ENCODE results near the gene LIMK2. TPM values are rescaled to one million over a fixed set of nuclear protein-coding genes. Genes with fewer than 3 reads are reported as not detected.
A peak's percentile ranks its signal among the peaks of the same experiment; 100 is the strongest.
"Not testable (repeated sequence)": the region's sequence is repeated elsewhere in the genome, so short reads cannot be mapped to it uniquely, and the experiment has no call there.

The LIMK2 gene
- total RNA-seq, 1 experiment from 2014 or later = 13.2 TPM

- H3K4me3 ChIP-seq (ENCODE audit: low read length) = 0 out of 2 replicates have a peak overlapping the region, but pooled peaks have one; percentile 13
- peak; percentile 68 for DNase-seq
- no TSS peak for BruUV-seq (replicated peaks)
These were observed 32.2 kb downstream of the LIMK2 start for GRCh38 chr22:31244046-31244942.

GRCh38 chr22:31244943-31245451, 32.9 kb downstream of the LIMK2 start:
- Histone ChIP-seq H3K79me2 (ENCODE audit: low read length) (no peaks in the 10 kb centered on the region), H3K36me3 (ENCODE audit: low read depth, low read length) (no peaks in the 10 kb centered on the region), H3K9ac (ENCODE audit: low read length) (no peak overlapping the region), H3K9me2 (replicated peaks; ENCODE audit: low read length) (no peaks in the 10 kb centered on the region), H4K20me1 (ENCODE audit: low read length) (no peaks in the 10 kb centered on the region), H3K4me1 (ENCODE audit: insufficient read depth, low read length) (peaks cover 24% of the 10 kb centered on the region), H2AFZ (ENCODE audit: low read length) (no peak overlapping the region), H3K4me3 (ENCODE audit: low read length) (no peak overlapping the region), H3K4me2 (ENCODE audit: low read length) (no peak overlapping the region), H3K9me3 (ENCODE audit: low read length) (no peaks in the 10 kb centered on the region), H3K27me3 (ENCODE audit: low read length) (no peaks in the 10 kb centered on the region), H3F3A (ENCODE audit: low read length, unreplicated experiment) (no peaks in the 10 kb centered on the region), H3K27ac (ENCODE audit: low read length) (no peak overlapping the region)
- ATAC-seq (no peak), DNase-seq (no peak)
- intact Hi-C loops (cut with micrococcal nuclease) = no loop called here
- ChIA-PET CTCF (interaction anchor here (0.7 kb wide), 1 partner anchor 83 kb away, joined by 4 read pairs; no protein-coding TSS in a partner anchor), POLR2A (ENCODE audit: unreplicated experiment) (no interaction called here)
- TF ChIP-seq EZH2phosphoT487 (IDR thresholded peaks at IDR 0.05; ENCODE audit: borderline replicate concordance, low read length) = no peak
- no peak for TF ChIP-seq CTCF (conservative IDR thresholded peaks at IDR 0.05; ENCODE audit: low read depth, low read length)
- TF ChIP-seq EZH2 (IDR thresholded peaks at IDR 0.05; ENCODE audit: low read length, unreplicated experiment) = no peak
- no TSS peak for BruUV-seq (replicated peaks)

More at GRCh38 chr22:31244046-31244942, 32.2 kb downstream of the LIMK2 start:
- H3K4me1 ChIP-seq (ENCODE audit: insufficient read depth, low read length) = peaks cover 24% of the 10 kb centered on the region
- H3K9me3 ChIP-seq (ENCODE audit: low read length) = no peaks in the 10 kb centered on the region
- H3F3A ChIP-seq (ENCODE audit: low read length, unreplicated experiment) = no peaks in the 10 kb centered on the region
- H3K4me2 ChIP-seq (ENCODE audit: low read length) = peak overlapping the region; percentile 57
- H3K36me3 ChIP-seq (ENCODE audit: low read depth, low read length) = no peaks in the 10 kb centered on the region
- H3K9me2 ChIP-seq (replicated peaks; ENCODE audit: low read length) = no peaks in the 10 kb centered on the region
- no peaks in the 10 kb centered on the region for H4K20me1 ChIP-seq (ENCODE audit: low read length)
- H3K9ac ChIP-seq (ENCODE audit: low read length) = no peak overlapping the region
- intact Hi-C loops (cut with micrococcal nuclease) = no loop called here
- ChIA-PET CTCF (interaction anchor here (0.5 kb wide), 1 partner anchor 55 kb away, joined by 3 read pairs; no protein-coding TSS in a partner anchor), POLR2A (ENCODE audit: unreplicated experiment) (no interaction called here)
- ATAC-seq = peak; percentile 83
- H2AFZ ChIP-seq (ENCODE audit: low read length) = no peak overlapping the region
- H3K79me2 ChIP-seq (ENCODE audit: low read length) = no peaks in the 10 kb centered on the region
- no peaks in the 10 kb centered on the region for H3K27me3 ChIP-seq (ENCODE audit: low read length)
- peak overlapping the region; percentile 45; the same call in 1 of the 2 replicates for H3K27ac ChIP-seq (ENCODE audit: low read length)
- TF ChIP-seq EZH2phosphoT487 (IDR thresholded peaks at IDR 0.05; ENCODE audit: borderline replicate concordance, low read length) (no peak), EZH2 (IDR thresholded peaks at IDR 0.05; ENCODE audit: low read length, unreplicated experiment) (no peak), CTCF (conservative IDR thresholded peaks at IDR 0.05; ENCODE audit: low read depth, low read length) (no peak)

GRCh38 chr22:31245998-31246397, 33.9 kb downstream of the LIMK2 start:
- H3K4me1 ChIP-seq (ENCODE audit: insufficient read depth, low read length) = peaks cover 24% of the 10 kb centered on the region
- POLR2A ChIA-PET (ENCODE audit: unreplicated experiment); CTCF ChIA-PET: not testable (repeated sequence)

More at GRCh38 chr22:31245998-31246397, 33.9 kb downstream of the LIMK2 start:
- H3F3A ChIP-seq (ENCODE audit: low read length, unreplicated experiment); DNase-seq; H3K9ac ChIP-seq (ENCODE audit: low read length); H3K4me2 ChIP-seq (ENCODE audit: low read length); H2AFZ ChIP-seq (ENCODE audit: low read length); H3K9me2 ChIP-seq (replicated peaks; ENCODE audit: low read length); H3K36me3 ChIP-seq (ENCODE audit: low read depth, low read length); H3K27me3 ChIP-seq (ENCODE audit: low read length); H4K20me1 ChIP-seq (ENCODE audit: low read length); H3K4me3 ChIP-seq (ENCODE audit: low read length); H3K79me2 ChIP-seq (ENCODE audit: low read length); intact Hi-C loops (cut with micrococcal nuclease); ATAC-seq; H3K27ac ChIP-seq (ENCODE audit: low read length); H3K9me3 ChIP-seq (ENCODE audit: low read length); BruUV-seq (replicated peaks): not testable (repeated sequence)

All from PC-3 (cell line).